SK-N-SH treated with all-trans-retinoic acid at 6 μM for 48 hours (cell line): ENCODE measurements around the gene TANGO2.

Experiments
- SNAI2 ChIP-seq: fragments of 250-450 bp; sonication (Bioruptor Pico); IDR thresholded peaks from 2 replicates; pipeline ENCODE4 v1.5.0; 2020; ENCODE audit warnings: mild to moderate bottlenecking, moderate library complexity
- ZFP30 ChIP-seq: fragments of 450-650 bp; formaldehyde crosslinking; IDR thresholded peaks from 2 replicates; pipeline ENCODE4 v1.5.0; 2022; ENCODE audit warnings: mild to moderate bottlenecking, moderate library complexity

DNA sequence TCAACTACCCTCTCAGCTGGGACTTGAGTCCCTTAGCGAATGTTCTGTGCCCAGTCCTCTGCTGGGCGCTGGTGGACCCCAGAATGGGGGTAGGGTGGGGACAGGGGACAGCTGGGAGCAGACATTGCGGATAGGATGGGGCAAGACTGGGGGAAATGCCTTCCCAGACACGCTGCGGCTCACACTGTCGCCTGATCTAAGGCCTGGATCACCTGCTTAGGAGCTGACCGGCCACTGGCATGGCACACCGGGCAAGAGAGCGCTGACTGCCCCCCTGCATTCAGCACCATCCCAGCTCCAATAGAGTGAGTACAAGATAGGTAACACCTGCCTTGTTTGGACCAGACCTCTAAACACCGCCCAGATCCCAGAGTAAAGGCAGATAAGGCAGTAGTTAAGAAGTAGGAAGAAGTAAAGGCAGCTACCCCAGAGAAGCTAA lies 5.7 kb upstream of the TANGO2 start:
- TF ChIP-seq ZFP30 (CRISPR knock-in tag): no peak
- TF ChIP-seq SNAI2 (CRISPR knock-in tag): no peak
